Measurements from ENCODE around the gene ARF6. TPM values are rescaled to one million over a fixed set of nuclear protein-coding genes. Genes with fewer than 3 reads are reported as not detected.
A peak's percentile ranks its signal among the peaks of the same experiment; 100 is the strongest.

ARF6 gene
- total RNA-seq, 2 donors from 2014 or later = 218 to 219 TPM

DNA sequence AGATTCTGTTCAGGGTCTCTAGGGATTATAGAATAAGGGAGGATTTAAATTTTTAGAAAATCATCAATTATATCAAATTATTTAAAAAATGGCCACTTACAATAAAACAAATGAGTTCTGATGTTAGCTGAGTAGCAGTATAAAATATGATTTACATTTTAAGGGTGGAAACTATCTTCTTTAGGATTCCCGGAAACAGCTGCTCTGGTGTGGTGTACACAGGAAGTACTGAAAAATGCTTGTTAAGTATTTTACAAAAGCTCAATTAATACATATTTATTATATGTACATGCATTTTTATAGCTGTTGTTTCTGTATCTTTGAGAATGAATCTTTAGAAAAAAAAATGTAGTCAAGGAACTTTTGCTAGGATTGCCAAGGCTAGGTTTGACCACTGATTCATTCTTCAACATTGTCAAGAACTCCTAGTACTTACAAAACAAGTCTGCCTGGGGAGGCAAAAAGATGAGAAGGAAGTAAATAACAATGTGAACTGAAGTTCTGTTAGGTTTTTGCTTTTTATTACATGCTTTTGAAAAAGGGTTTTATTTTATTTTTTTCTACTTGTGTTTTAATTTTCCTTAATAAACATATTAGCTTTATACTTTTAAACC is 48.0 kb downstream of the ARF6 start:
- no peaks in the 10 kb centered on the region for H3K27me3 Mint-ChIP-seq (ENCODE audit: low read depth)
- H3K9me3 Mint-ChIP-seq = peaks cover 13 to 21% of the 10 kb centered on the region in 2 donors
- ATAC-seq (replicated peaks in 1 of 2) (peak in 1 of 2 donors; percentile 42), DNase-seq (no peak)
- H3K4me3 Mint-ChIP-seq = no peak overlapping the region
- peaks cover 50% of the 10 kb centered on the region for H3K4me1 Mint-ChIP-seq (ENCODE audit: low read depth)
- H3K36me3 Mint-ChIP-seq (ENCODE audit: insufficient read depth in 2 of 2) = peaks cover 28 to 29% of the 10 kb centered on the region in 2 donors
- peak overlapping the region; percentile 91 for H3K27ac Mint-ChIP-seq

DNA sequence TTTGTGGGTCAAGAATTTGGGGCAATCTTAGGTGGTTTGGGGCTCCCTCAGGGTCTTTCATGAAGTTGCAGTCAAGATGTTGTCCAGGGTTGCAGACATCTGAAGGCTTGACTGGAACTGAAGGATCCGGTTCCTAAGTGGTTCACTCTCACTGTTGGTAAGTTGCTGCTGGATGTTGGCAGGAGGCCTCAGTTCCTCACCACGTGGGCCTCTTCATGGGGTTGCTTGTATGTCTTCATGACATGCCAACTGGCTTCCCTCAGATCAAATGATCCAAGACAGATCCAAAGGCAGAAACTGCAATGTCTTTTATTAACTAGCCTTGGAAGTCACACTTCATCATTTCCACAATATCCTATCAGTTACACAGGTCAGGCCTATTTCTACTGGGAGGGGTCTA is 49.2 kb downstream of the ARF6 start:
- Mint-ChIP-seq H3K4me1 (ENCODE audit: low read depth) (peaks cover 53% of the 10 kb centered on the region), H3K9me3 (peaks cover 6 to 14% of the 10 kb centered on the region in 2 donors), H3K27ac (peak overlapping the region; percentile 25), H3K27me3 (ENCODE audit: low read depth) (no peaks in the 10 kb centered on the region), H3K36me3 (ENCODE audit: insufficient read depth in 2 of 2) (peaks cover 21 to 22% of the 10 kb centered on the region in 2 donors), H3K4me3 (no peak overlapping the region)
- DNase-seq (no peak), ATAC-seq (replicated peaks in 1 of 2) (no peak)

DNA sequence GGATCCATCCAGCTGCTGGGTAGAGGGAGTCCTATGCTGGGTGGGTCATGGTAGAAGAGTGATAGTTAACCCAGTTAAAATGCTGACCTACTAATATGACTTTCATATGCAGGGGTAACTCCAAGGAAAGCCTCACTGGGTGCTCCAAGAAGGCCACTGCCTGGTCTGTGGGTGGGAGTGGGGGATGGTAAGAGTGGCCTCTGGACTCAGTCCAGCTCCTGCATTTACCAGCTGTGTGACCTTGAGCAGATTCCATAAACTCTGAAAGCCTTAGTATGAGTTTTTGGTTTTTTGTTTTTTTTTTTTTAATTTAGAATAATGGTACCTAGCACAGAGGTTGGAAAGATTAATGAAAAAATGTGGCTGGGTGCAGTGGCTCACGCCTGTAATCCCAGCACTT is 51.6 kb downstream of the ARF6 start:
- ATAC-seq (replicated peaks in 1 of 2) = no peak

DNA sequence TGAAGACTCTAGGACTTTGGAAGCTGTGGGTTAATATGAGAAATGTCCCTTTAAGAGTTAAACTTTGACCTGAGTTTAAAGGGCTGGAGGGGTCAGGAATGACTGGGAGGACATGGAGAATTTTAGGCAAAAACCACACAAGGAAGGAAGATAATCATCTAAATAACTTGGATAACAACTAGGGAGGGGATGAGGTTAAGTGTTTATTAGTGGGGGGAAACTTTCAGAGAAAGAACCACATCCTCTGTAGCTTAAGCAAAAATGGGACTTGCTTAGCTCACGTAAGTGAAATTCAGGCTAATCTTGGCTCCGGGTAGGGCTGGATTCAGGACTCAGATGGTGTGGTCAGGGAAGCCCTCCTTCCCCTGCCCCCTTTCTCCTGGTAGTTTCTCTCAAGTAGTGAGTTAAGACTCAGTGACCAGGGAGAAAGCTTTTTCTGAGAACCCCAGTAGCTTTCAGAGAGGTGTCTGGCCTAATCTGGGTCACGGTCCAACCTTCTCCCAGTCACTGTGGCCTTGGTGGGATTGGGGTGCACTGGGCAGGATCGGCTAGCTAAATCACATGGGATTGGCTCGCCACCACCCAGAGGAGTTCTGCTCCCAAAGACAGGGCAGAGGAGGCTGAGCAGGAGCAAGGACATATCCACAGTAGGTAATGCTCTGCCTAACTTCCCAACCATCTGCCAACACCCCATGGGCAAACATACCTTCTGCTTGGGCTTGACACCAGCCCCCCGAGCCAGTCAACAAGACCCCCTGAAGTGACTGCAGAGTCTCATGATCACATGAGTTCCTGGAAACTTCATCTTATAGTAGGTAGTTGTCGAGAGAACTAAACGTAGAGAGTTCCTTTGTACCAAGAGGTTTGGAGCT is 52.8 kb downstream of the ARF6 start:
- Mint-ChIP-seq H3K27me3 (ENCODE audit: low read depth) (no peaks in the 10 kb centered on the region), H3K4me3 (peak overlapping the region; percentile 65 to 75), H3K4me1 (ENCODE audit: low read depth) (peaks cover 75% of the 10 kb centered on the region), H3K9me3 (peaks cover 5 to 12% of the 10 kb centered on the region in 2 donors), H3K27ac (peak overlapping the region; percentile 93), H3K36me3 (ENCODE audit: insufficient read depth in 2 of 2) (peaks cover 11 to 15% of the 10 kb centered on the region in 2 donors)
- ATAC-seq (replicated peaks in 1 of 2) = peak; percentile 5 to 25
- no peak for DNase-seq

More for the DNA sequence above, 51.6 kb downstream of the ARF6 start:
- H3K4me3 Mint-ChIP-seq = no peak overlapping the region
- H3K27ac Mint-ChIP-seq = no peak overlapping the region
- no peak for DNase-seq
- no peaks in the 10 kb centered on the region for H3K27me3 Mint-ChIP-seq (ENCODE audit: low read depth)
- peaks cover 73% of the 10 kb centered on the region for H3K4me1 Mint-ChIP-seq (ENCODE audit: low read depth)
- H3K36me3 Mint-ChIP-seq (ENCODE audit: insufficient read depth in 2 of 2) = peaks cover 14 to 15% of the 10 kb centered on the region in 2 donors
- H3K9me3 Mint-ChIP-seq = peaks cover 6 to 12% of the 10 kb centered on the region in 2 donors

Other genes with a start within 250 kb of the ARF6 start
- 10 to 100 TPM; 24.5 to 30.0 TPM for gene POLE2, start 204.9 kb upstream of the ARF6 start, total RNA-seq
- gene KLHDC1, start 200.0 kb upstream of the ARF6 start, total RNA-seq = 1 to 10 TPM; 5.1 to 5.5 TPM
- 10 to 100 TPM; 43.1 to 48.7 TPM for gene KLHDC2, start 124.9 kb upstream of the ARF6 start, total RNA-seq
- 10 to 100 TPM; 68.8 to 71.7 TPM for gene NEMF, start 40.3 kb upstream of the ARF6 start, total RNA-seq
- gene VCPKMT, start 223.5 kb downstream of the ARF6 start, total RNA-seq = 10 to 100 TPM; 11.3 to 13.8 TPM